Gastrocnemius medialis (tissue), 4 donors: ENCODE results near the gene CD68.

Experiments used
- POLR2A ChIP-seq, 2 donors: fragments of 450-650 bp; IDR thresholded peaks; one replicate each; pipeline ENCODE4 v1.6.1; 2017; ENCODE audit warnings: antibody characterized with exemption in 2 of 2, mild to moderate bottlenecking in 2 of 2, moderate library complexity in 2 of 2
- TF ChIP-seq, protein P1 (sequence below), 5 experiments: fragments of 450-650 bp in 3 of 5; fragments of 200-600 bp in 2 of 5; sonication (generic) in 2 of 5; IDR thresholded peaks in 4 of 5; conservative IDR thresholded peaks in 1 of 5; 1 replicate in 4 of 5; 2 replicates in 1 of 5; pipeline ENCODE4 v1.5.1; 2016 to 2019; ENCODE audit warnings: antibody characterized with exemption in 5 of 5, mild to moderate bottlenecking in 3 of 5, moderate library complexity in 3 of 5

- TF ChIP-seq, protein P1, sequence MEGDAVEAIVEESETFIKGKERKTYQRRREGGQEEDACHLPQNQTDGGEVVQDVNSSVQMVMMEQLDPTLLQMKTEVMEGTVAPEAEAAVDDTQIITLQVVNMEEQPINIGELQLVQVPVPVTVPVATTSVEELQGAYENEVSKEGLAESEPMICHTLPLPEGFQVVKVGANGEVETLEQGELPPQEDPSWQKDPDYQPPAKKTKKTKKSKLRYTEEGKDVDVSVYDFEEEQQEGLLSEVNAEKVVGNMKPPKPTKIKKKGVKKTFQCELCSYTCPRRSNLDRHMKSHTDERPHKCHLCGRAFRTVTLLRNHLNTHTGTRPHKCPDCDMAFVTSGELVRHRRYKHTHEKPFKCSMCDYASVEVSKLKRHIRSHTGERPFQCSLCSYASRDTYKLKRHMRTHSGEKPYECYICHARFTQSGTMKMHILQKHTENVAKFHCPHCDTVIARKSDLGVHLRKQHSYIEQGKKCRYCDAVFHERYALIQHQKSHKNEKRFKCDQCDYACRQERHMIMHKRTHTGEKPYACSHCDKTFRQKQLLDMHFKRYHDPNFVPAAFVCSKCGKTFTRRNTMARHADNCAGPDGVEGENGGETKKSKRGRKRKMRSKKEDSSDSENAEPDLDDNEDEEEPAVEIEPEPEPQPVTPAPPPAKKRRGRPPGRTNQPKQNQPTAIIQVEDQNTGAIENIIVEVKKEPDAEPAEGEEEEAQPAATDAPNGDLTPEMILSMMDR (IDR thresholded peaks at IDR 0.05 in 4 of 5, conservative IDR thresholded peaks at IDR 0.05 in 1 of 5), result no peak
- TF ChIP-seq POLR2A (IDR thresholded peaks at IDR 0.05), result no peak
Measured at GRCh38 chr17:7557147-7557764, 22.2 kb upstream of the CD68 start.
